ENCODE results near the gene SLC52A1. TPM values are rescaled to one million over a fixed set of nuclear protein-coding genes. Genes with fewer than 3 reads are reported as not detected.
"Not testable (repeated sequence)": the region's sequence is repeated elsewhere in the genome, so short reads cannot be mapped to it uniquely, and the experiment has no call there.

Gene SLC52A1
- total RNA-seq (2014; rRNA removed; shearing (Covaris generic)), result not detected in 2 replicates
- polyA plus RNA-seq (2015; cell fraction: cytosol; rRNA removed), result not detected in 2 replicates
- not detected in 2 replicates for polyA plus RNA-seq (2015; cell fraction: nucleus; rRNA removed)

- no peak for DNase-seq (ENCODE audit: low read depth)
Measured at GRCh38 chr17:5035315-5035714, at the start of gene SLC52A1. TSS of gene SLC52A1 (minus strand) at chr17:5035426. CDS start at chr17:5034606, 820 bp downstream.

- no peak for DNase-seq (ENCODE audit: low read depth)
Measured at GRCh38 chr17:5080591-5080990, 45.4 kb upstream of the SLC52A1 start.

GRCh38 chr17:5078106-5079028, 43.1 kb upstream of the SLC52A1 start, which contains the start of gene ZFP3:
TSS of gene ZFP3 (plus strand) at chr17:5078467. CDS start at chr17:5091505, 13,038 bp downstream.
- no peak for DNase-seq (ENCODE audit: low read depth)

- no peak for DNase-seq (ENCODE audit: low read depth)
Measured at GRCh38 chr17:5077781-5078105, 42.5 kb upstream of the SLC52A1 start.

- not testable (repeated sequence) for DNase-seq (ENCODE audit: low read depth)
Measured at GRCh38 chr17:5077275-5077674, 42.0 kb upstream of the SLC52A1 start.

GRCh38 chr17:5075472-5075871, 40.2 kb upstream of the SLC52A1 start:
- not testable (repeated sequence) for DNase-seq (ENCODE audit: low read depth)

- DNase-seq (ENCODE audit: low read depth), result peak; percentile 65
Measured at GRCh38 chr17:5069724-5070123, 34.5 kb upstream of the SLC52A1 start.

- DNase-seq (ENCODE audit: low read depth), result no peak
Measured at GRCh38 chr17:5068236-5068635, 33.0 kb upstream of the SLC52A1 start.

- no peak for DNase-seq (ENCODE audit: low read depth)
Measured at GRCh38 chr17:5065227-5065744, 30.1 kb upstream of the SLC52A1 start.

GRCh38 chr17:5055543-5055942, 20.3 kb upstream of the SLC52A1 start:
- no peak for DNase-seq (ENCODE audit: low read depth)

GRCh38 chr17:5050278-5050677, 15.1 kb upstream of the SLC52A1 start:
- no peak for DNase-seq (ENCODE audit: low read depth)

- no peak for DNase-seq (ENCODE audit: low read depth)
Measured at GRCh38 chr17:5049314-5049841, 14.2 kb upstream of the SLC52A1 start.

- DNase-seq (ENCODE audit: low read depth), result no peak
Measured at GRCh38 chr17:5047446-5047845, 12.2 kb upstream of the SLC52A1 start.

- DNase-seq (ENCODE audit: low read depth), result no peak
Measured at GRCh38 chr17:5045496-5045895, 10.3 kb upstream of the SLC52A1 start.

- DNase-seq (ENCODE audit: low read depth), result no peak
Measured at GRCh38 chr17:5044630-5045029, 9.4 kb upstream of the SLC52A1 start.

GRCh38 chr17:5043524-5043923, 8.3 kb upstream of the SLC52A1 start:
- DNase-seq (ENCODE audit: low read depth), result no peak

- no peak for DNase-seq (ENCODE audit: low read depth)
Measured at GRCh38 chr17:5042157-5043022, 7.2 kb upstream of the SLC52A1 start.

GRCh38 chr17:5034651-5035050, 575 bp downstream of the SLC52A1 start:
- DNase-seq (ENCODE audit: low read depth), result no peak

GRCh38 chr17:5034063-5034462, 1.2 kb downstream of the SLC52A1 start:
- DNase-seq (ENCODE audit: low read depth), result no peak

GRCh38 chr17:5033352-5034015, 1.7 kb downstream of the SLC52A1 start:
- no peak for DNase-seq (ENCODE audit: low read depth)

- no peak for DNase-seq (ENCODE audit: low read depth)
Measured at GRCh38 chr17:5032865-5033264, 2.4 kb downstream of the SLC52A1 start.

Data from HT1080 (cell line).